ENCODE results near the gene RBM7. TPM values are rescaled to one million over a fixed set of nuclear protein-coding genes. Genes with fewer than 3 reads are reported as not detected.

The RBM7 gene
- total RNA-seq (ENCODE audit: unreplicated experiment), result 44.8 TPM
- long read RNA-seq, full-length matches to known transcripts, result 33 of 34 reads
- long read RNA-seq, partial matches to known transcripts, result 1 of 34 reads
- long read RNA-seq, other reads (novel, unspliced or antisense), result 0 of 34 reads

- Mint-ChIP-seq H3K36me3 (ENCODE audit: low read depth, unreplicated experiment) (no peaks in the 10 kb centered on the region), H3K4me3 (ENCODE audit: unreplicated experiment) (peak within 1 kb of the TSS; percentile 100), H3K27me3 (ENCODE audit: unreplicated experiment) (peaks cover 10% of the 10 kb centered on the region), H3K4me1 (ENCODE audit: unreplicated experiment) (peaks cover 21% of the 10 kb centered on the region), H3K27ac (ENCODE audit: unreplicated experiment) (peak within 1 kb of the TSS; percentile 99), H3K9me3 (ENCODE audit: unreplicated experiment) (no peaks in the 10 kb centered on the region)
- peak; percentile 96 for DNase-seq (ENCODE audit: low spot score)
- TF ChIP-seq CTCF (IDR thresholded peaks at IDR 0.05; ENCODE audit: unreplicated experiment), result no peak
These were observed at the start of gene RBM7, which contains the start of gene C11orf71 for GRCh38 chr11:114400216-114400914. RBM7 (plus strand) TSS chr11:114400666; CDS start chr11:114400672, 6 bp downstream. C11orf71 (minus strand) TSS chr11:114400511; CDS start chr11:114400331, 180 bp downstream.

- Mint-ChIP-seq H3K4me1 (ENCODE audit: unreplicated experiment) (no peaks in the 10 kb centered on the region), H3K9me3 (ENCODE audit: unreplicated experiment) (no peaks in the 10 kb centered on the region)
- no peak for TF ChIP-seq CTCF (IDR thresholded peaks at IDR 0.05; ENCODE audit: unreplicated experiment)
These were observed 47.0 kb upstream of the RBM7 start for GRCh38 chr11:114353443-114353842.

GRCh38 chr11:114354076-114354475 lies 46.4 kb upstream of the RBM7 start:
- Mint-ChIP-seq H3K9me3 (ENCODE audit: unreplicated experiment) (no peaks in the 10 kb centered on the region), H3K4me1 (ENCODE audit: unreplicated experiment) (no peaks in the 10 kb centered on the region), H3K27ac (ENCODE audit: unreplicated experiment) (no peak overlapping the region), H3K36me3 (ENCODE audit: low read depth, unreplicated experiment) (no peaks in the 10 kb centered on the region), H3K4me3 (ENCODE audit: unreplicated experiment) (no peak overlapping the region), H3K27me3 (ENCODE audit: unreplicated experiment) (no peaks in the 10 kb centered on the region)
- no peak for TF ChIP-seq CTCF (IDR thresholded peaks at IDR 0.05; ENCODE audit: unreplicated experiment)
- no peak for DNase-seq (ENCODE audit: low spot score)

More at GRCh38 chr11:114353443-114353842, 47.0 kb upstream of the RBM7 start:
- H3K36me3 Mint-ChIP-seq (ENCODE audit: low read depth, unreplicated experiment), result no peaks in the 10 kb centered on the region
- no peak overlapping the region for H3K27ac Mint-ChIP-seq (ENCODE audit: unreplicated experiment)
- H3K27me3 Mint-ChIP-seq (ENCODE audit: unreplicated experiment), result no peaks in the 10 kb centered on the region
- H3K4me3 Mint-ChIP-seq (ENCODE audit: unreplicated experiment), result no peak overlapping the region
- no peak for DNase-seq (ENCODE audit: low spot score)

GRCh38 chr11:114358716-114359115 lies 41.8 kb upstream of the RBM7 start:
- no peak for DNase-seq (ENCODE audit: low spot score)
- Mint-ChIP-seq H3K27me3 (ENCODE audit: unreplicated experiment) (no peaks in the 10 kb centered on the region), H3K9me3 (ENCODE audit: unreplicated experiment) (no peaks in the 10 kb centered on the region), H3K4me3 (ENCODE audit: unreplicated experiment) (no peak overlapping the region), H3K4me1 (ENCODE audit: unreplicated experiment) (no peaks in the 10 kb centered on the region), H3K27ac (ENCODE audit: unreplicated experiment) (no peak overlapping the region), H3K36me3 (ENCODE audit: low read depth, unreplicated experiment) (no peaks in the 10 kb centered on the region)
- no peak for TF ChIP-seq CTCF (IDR thresholded peaks at IDR 0.05; ENCODE audit: unreplicated experiment)

- H3K4me1 Mint-ChIP-seq (ENCODE audit: unreplicated experiment), result no peaks in the 10 kb centered on the region
- no peak overlapping the region for H3K27ac Mint-ChIP-seq (ENCODE audit: unreplicated experiment)
- H3K9me3 Mint-ChIP-seq (ENCODE audit: unreplicated experiment), result no peaks in the 10 kb centered on the region
- H3K36me3 Mint-ChIP-seq (ENCODE audit: low read depth, unreplicated experiment), result no peaks in the 10 kb centered on the region
- no peak overlapping the region for H3K4me3 Mint-ChIP-seq (ENCODE audit: unreplicated experiment)
- H3K27me3 Mint-ChIP-seq (ENCODE audit: unreplicated experiment), result no peaks in the 10 kb centered on the region
- no peak for DNase-seq (ENCODE audit: low spot score)
- no peak for TF ChIP-seq CTCF (IDR thresholded peaks at IDR 0.05; ENCODE audit: unreplicated experiment)
These were observed 41.1 kb upstream of the RBM7 start for GRCh38 chr11:114359342-114359741.
